MM.1S (cell line): ENCODE data around the gene OAS2.

ENCODE experiments used
- EZH2 ChIP-seq: fragments of 300-600 bp; sonication (generic); optimal IDR thresholded peaks from 2 replicates; pipeline ENCODE3; 2017; ENCODE audit warnings: low read depth, mild to moderate bottlenecking, antibody characterized with exemption, low read length, mixed read lengths
- TF ChIP-seq, protein P1 (sequence below): fragments of 300-600 bp; sonication (generic); IDR thresholded peaks from 2 replicates; pipeline ENCODE4 v1.5.1; 2016; ENCODE audit warnings: antibody characterized with exemption, low read length, mixed read lengths

DNA sequence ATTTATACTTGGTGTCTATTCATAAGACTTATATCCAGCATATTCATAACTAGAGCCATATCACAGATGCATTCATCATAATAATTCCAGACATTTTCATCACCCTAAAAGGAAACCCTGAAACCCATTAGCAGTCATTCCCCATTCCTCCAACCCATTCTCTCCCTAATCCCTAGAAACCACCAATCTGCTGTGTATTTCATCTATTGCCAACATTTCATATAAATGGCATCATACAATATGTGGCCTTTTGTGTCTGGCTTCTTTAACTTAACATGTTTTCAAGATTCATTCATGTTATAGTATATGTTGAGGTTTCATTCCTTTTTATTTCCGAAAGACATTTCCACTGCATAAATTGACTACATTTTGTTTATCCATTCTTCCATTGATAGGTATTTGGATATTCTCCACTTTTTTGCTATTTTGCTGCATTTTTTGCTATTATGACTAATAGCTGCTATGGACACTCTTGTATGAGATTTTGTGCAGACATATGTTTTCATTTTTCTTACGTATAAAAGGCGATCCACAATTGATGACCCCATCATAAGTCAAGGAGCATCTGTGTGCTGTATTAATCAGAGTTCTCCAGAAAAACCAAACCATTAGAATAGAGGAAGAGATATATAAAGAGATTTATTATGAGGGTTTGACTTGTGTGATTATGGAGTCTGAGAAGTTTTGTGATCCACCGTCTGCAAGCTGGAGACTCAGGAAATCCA lies 5.1 kb upstream of the OAS2 start:
- TF ChIP-seq, protein P1, sequence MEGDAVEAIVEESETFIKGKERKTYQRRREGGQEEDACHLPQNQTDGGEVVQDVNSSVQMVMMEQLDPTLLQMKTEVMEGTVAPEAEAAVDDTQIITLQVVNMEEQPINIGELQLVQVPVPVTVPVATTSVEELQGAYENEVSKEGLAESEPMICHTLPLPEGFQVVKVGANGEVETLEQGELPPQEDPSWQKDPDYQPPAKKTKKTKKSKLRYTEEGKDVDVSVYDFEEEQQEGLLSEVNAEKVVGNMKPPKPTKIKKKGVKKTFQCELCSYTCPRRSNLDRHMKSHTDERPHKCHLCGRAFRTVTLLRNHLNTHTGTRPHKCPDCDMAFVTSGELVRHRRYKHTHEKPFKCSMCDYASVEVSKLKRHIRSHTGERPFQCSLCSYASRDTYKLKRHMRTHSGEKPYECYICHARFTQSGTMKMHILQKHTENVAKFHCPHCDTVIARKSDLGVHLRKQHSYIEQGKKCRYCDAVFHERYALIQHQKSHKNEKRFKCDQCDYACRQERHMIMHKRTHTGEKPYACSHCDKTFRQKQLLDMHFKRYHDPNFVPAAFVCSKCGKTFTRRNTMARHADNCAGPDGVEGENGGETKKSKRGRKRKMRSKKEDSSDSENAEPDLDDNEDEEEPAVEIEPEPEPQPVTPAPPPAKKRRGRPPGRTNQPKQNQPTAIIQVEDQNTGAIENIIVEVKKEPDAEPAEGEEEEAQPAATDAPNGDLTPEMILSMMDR = no peak
- no peak for TF ChIP-seq EZH2
